Endodermal cell (in vitro differentiated cells): Measurements from ENCODE around the gene ORMDL1. TPM values are rescaled to one million over a fixed set of nuclear protein-coding genes. Genes with fewer than 3 reads are reported as not detected.

ENCODE experiments used
- DNase-seq: peaks from one replicate; pipeline ENCODE4 v3.0.0-alpha.2; 2017
- H3K27ac ChIP-seq: 2 replicates; pipeline ENCODE4 v1.5.1; 2013; ENCODE audit warnings: mild to moderate bottlenecking, low read depth, low read length, moderate library complexity
- H3K27me3 ChIP-seq: 2 replicates; pipeline ENCODE4 v1.6.1; 2013; ENCODE audit warnings: mild to moderate bottlenecking, low read length, moderate library complexity; ENCODE audit not compliant: insufficient read depth, control insufficient read depth, poor library complexity, severe bottlenecking
- H3K36me3 ChIP-seq: 2 replicates; pipeline ENCODE4 v1.7.0; 2013; ENCODE audit warnings: mild to moderate bottlenecking, low read length, moderate library complexity; ENCODE audit not compliant: control insufficient read depth, insufficient read depth
- H3K4me1 ChIP-seq: one replicate; pipeline ENCODE4 v1.7.0; 2013; ENCODE audit warnings: low read length; ENCODE audit not compliant: control insufficient read depth, insufficient read depth
- H3K4me3 ChIP-seq: 2 replicates; pipeline ENCODE4 v1.5.1; 2013; ENCODE audit warnings: mild to moderate bottlenecking, low read length, moderate library complexity
- H3K9ac ChIP-seq: 2 replicates; pipeline ENCODE4 v1.6.1; 2013; ENCODE audit warnings: mild to moderate bottlenecking, low read length, moderate library complexity; ENCODE audit not compliant: poor library complexity, severe bottlenecking; ENCODE audit errors: extremely low read depth
- H3K9me3 ChIP-seq: 2 replicates; pipeline ENCODE4 v1.6.1; 2013; ENCODE audit warnings: mild to moderate bottlenecking, low read length, moderate library complexity; ENCODE audit not compliant: control insufficient read depth
- H3K27ac Mint-ChIP-seq: 2 replicates; pipeline ENCODE4 v1.8.0; 2020; ENCODE audit warnings: mixed read lengths
- H3K27me3 Mint-ChIP-seq: 2 replicates; pipeline ENCODE4 v1.8.0; 2021; ENCODE audit warnings: mild to moderate bottlenecking, mixed read lengths; ENCODE audit not compliant: insufficient read depth
- H3K36me3 Mint-ChIP-seq: 2 replicates; pipeline ENCODE4 v1.8.0; 2020; ENCODE audit warnings: low read depth, mixed read lengths
- H3K4me1 Mint-ChIP-seq: 2 replicates; pipeline ENCODE4 v1.8.0; 2020; ENCODE audit warnings: mixed read lengths
- H3K4me3 Mint-ChIP-seq: 2 replicates; pipeline ENCODE4 v1.8.0; 2020; ENCODE audit warnings: mild to moderate bottlenecking, moderate library complexity, mixed read lengths
- H3K9me3 Mint-ChIP-seq: 2 replicates; pipeline ENCODE4 v1.8.0; 2020; ENCODE audit warnings: mild to moderate bottlenecking, mixed read lengths
- WGBS, 2 experiments: methylation state at CpG; one replicate each; pipeline versions ENCODE4 v1.1.5 to v1.1.7; 2013; ENCODE audit warnings: missing lambda C conversion rate in 2 of 2, mixed read lengths in 1 of 2; ENCODE audit not compliant: insufficient coverage in 1 of 2, insufficient read length in 1 of 2; 5-methylcytosine and 5-hydroxymethylcytosine counted together
- total RNA-seq, 2 donors: library from RNA; stranded (reverse); fragmentation: NEBNext Ultra II Directional in 1 of 2; extraction: Animal tissue kit (Norgen Biotek cat#: 25700) in 1 of 2; gene quantifications; 2 replicates in 1 of 2; 3 replicates in 1 of 2; pipeline ENCODE4 v1.2.1, GENCODE V29; 2021
- TF ChIP-seq, protein P1 (sequence below): fragments of 200-600 bp; sonication (generic); conservative IDR thresholded peaks from 2 replicates; pipeline ENCODE4 v1.5.0; 2021; ENCODE audit warnings: antibody characterized with exemption, mild to moderate bottlenecking

The ORMDL1 gene
- total RNA-seq, 2 donors from 2014 or later: 51.2 to 53.0 TPM

DNA sequence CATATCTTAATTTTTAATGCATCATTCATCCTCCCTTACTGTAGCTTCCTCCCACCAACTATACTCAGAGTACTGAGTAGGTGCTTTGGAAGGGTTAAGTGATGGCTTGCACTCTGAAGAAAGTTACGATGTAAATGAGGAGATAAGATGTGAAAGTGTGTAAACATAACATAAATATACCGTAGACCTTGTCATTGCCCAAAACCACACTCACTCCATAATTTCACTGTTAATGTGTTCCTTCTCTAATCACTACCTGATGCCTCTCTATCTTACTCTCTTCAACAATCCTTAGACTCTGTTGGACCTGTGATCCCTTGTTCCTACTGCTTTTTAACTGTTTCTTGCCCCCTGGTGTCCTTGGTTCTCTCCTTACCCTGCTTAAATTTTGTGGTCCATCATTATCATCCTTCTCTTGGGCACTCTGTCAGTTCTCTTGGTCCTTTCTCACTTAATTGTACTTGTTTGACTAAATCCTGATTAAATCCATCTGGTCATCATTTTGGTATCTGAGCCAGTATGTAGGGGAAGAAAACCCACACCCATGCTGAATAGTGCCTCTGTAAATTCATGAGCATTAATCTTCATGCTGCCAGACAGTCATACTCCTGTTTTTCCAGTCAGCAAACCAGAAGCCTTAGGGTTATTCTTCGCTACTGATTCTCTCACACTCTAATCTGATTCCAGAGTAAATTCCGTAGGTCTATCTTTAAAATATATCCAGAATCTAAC lies 45.1 kb upstream of the ORMDL1 start:
- no peak overlapping the region for H3K9ac ChIP-seq

GRCh38 chr2:189826039-189826438 lies 41.9 kb upstream of the ORMDL1 start:
- TF ChIP-seq, protein P1, sequence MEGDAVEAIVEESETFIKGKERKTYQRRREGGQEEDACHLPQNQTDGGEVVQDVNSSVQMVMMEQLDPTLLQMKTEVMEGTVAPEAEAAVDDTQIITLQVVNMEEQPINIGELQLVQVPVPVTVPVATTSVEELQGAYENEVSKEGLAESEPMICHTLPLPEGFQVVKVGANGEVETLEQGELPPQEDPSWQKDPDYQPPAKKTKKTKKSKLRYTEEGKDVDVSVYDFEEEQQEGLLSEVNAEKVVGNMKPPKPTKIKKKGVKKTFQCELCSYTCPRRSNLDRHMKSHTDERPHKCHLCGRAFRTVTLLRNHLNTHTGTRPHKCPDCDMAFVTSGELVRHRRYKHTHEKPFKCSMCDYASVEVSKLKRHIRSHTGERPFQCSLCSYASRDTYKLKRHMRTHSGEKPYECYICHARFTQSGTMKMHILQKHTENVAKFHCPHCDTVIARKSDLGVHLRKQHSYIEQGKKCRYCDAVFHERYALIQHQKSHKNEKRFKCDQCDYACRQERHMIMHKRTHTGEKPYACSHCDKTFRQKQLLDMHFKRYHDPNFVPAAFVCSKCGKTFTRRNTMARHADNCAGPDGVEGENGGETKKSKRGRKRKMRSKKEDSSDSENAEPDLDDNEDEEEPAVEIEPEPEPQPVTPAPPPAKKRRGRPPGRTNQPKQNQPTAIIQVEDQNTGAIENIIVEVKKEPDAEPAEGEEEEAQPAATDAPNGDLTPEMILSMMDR: no peak
- H3K9ac ChIP-seq: no peak overlapping the region
- peaks cover 12% of the 10 kb centered on the region for H3K36me3 Mint-ChIP-seq
- H3K4me1 ChIP-seq: no peaks in the 10 kb centered on the region
- H3K36me3 ChIP-seq: peaks cover 15% of the 10 kb centered on the region
- H3K4me3 Mint-ChIP-seq: no peak overlapping the region
- DNase-seq: no peak
- H3K27me3 Mint-ChIP-seq: no peaks in the 10 kb centered on the region
- no peaks in the 10 kb centered on the region for H3K9me3 Mint-ChIP-seq
- no peak overlapping the region for H3K4me3 ChIP-seq
- peaks cover 13% of the 10 kb centered on the region for H3K4me1 Mint-ChIP-seq
- H3K27ac Mint-ChIP-seq: no peak overlapping the region
- no peak overlapping the region for H3K27ac ChIP-seq
- H3K9me3 ChIP-seq: no peaks in the 10 kb centered on the region
- no peaks in the 10 kb centered on the region for H3K27me3 ChIP-seq
- 71 to 88% methylated on average over 3 to 4 of the region's 5 CpGs for WGBS, 2 experiments

More for the DNA sequence above, 45.1 kb upstream of the ORMDL1 start:
- peaks cover 13% of the 10 kb centered on the region for H3K4me1 Mint-ChIP-seq
- H3K4me1 ChIP-seq: no peaks in the 10 kb centered on the region
- DNase-seq: no peak
- H3K27ac ChIP-seq: no peak overlapping the region
- TF ChIP-seq, protein P1: no peak
- H3K36me3 Mint-ChIP-seq: peaks cover 14% of the 10 kb centered on the region
- H3K4me3 Mint-ChIP-seq: no peak overlapping the region
- H3K27me3 ChIP-seq: no peaks in the 10 kb centered on the region
- H3K4me3 ChIP-seq: no peak overlapping the region
- H3K9me3 Mint-ChIP-seq: no peaks in the 10 kb centered on the region
- no peaks in the 10 kb centered on the region for H3K9me3 ChIP-seq
- peaks cover 23% of the 10 kb centered on the region for H3K36me3 ChIP-seq
- 92 to 100% methylated on average over 3 of the region's 4 CpGs for WGBS, 2 experiments
- H3K27me3 Mint-ChIP-seq: no peaks in the 10 kb centered on the region
- no peak overlapping the region for H3K27ac Mint-ChIP-seq

DNA sequence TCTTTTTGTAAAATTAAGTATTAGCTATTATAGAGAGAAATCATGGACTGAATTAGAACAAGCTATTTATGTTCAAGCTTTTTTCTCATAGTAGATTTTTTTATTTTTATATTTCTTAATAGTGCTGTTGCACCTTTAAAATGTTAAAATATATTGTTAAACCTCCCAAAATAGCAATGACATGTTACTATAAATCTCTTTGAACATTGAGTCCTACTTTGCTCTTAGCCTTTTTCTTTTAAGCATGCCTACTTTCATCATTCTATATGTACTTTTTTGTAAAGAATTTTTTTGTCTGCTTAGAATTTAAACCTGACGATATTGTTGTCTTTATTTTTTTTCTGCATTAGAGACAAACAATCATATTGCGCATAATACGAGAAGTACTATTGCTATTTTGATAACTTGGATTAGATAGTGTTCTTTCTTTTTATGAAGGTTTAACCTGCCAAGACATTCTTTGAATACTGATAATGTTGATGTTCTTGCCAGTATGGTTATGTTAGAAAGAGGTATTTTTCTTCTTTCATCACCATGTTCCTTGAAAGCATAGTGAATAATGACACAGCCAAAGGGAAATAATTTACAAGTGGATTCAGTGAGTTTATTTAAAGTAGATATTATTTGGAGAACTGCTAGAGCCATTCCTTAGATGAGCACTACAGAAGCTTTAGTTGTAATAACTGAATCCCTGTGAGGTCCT lies 40.7 kb upstream of the ORMDL1 start:
- 97% methylated on average over 3 of the region's 3 CpGs; no CpG with 5 or more reads in 1 of the 2 experiments for WGBS, 2 experiments
- H3K4me3 Mint-ChIP-seq: no peak overlapping the region
- Histone ChIP-seq H3K9ac (no peak overlapping the region), H3K9me3 (no peaks in the 10 kb centered on the region), H3K36me3 (peaks cover 24% of the 10 kb centered on the region), H3K27me3 (no peaks in the 10 kb centered on the region), H3K27ac (no peak overlapping the region), H3K4me1 (no peaks in the 10 kb centered on the region), H3K4me3 (no peak overlapping the region)
- no peak overlapping the region for H3K27ac Mint-ChIP-seq
- TF ChIP-seq, protein P1: no peak
- H3K9me3 Mint-ChIP-seq: no peaks in the 10 kb centered on the region
- H3K27me3 Mint-ChIP-seq: no peaks in the 10 kb centered on the region
- peaks cover 19% of the 10 kb centered on the region for H3K36me3 Mint-ChIP-seq
- no peak for DNase-seq
- peaks cover 13% of the 10 kb centered on the region for H3K4me1 Mint-ChIP-seq
